ENCODE measurements around the gene BLNK.

DNA sequence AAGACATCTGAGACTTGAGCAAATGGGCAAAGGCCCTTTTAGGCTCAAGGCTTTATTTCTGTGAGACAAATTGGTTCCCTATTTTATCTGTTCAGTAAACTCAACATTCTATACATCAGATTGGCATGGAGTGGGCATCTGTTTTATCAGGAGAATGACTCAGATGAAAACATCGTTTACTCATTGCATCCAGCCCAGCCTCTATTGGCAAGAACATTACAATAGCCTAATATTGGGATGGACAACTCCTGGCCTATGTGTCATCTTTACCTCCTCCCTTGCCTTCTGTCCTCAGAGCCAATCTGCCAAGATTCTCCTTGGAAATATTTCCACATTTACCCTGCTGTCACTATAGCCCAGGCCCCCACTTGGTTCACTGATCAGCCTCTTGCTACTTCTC, 5.5 kb upstream of the BLNK start:
- TF ChIP-seq RFX5 (IDR thresholded peaks at IDR 0.05; ENCODE audit: low read length) (no peak), FOXM1 (IDR thresholded peaks at IDR 0.05; ENCODE audit: low read depth) (no peak), MAX (IDR thresholded peaks at IDR 0.05; ENCODE audit: low read depth) (no peak), TEAD4 (IDR thresholded peaks at IDR 0.05; ENCODE audit: borderline replicate concordance, insufficient read depth) (no peak), CTCF (IDR thresholded peaks at IDR 0.05) (no peak), POLR2AphosphoS5 (IDR thresholded peaks at IDR 0.05; ENCODE audit: low read depth, low read length) (no peak), EZH2phosphoT487 (IDR thresholded peaks at IDR 0.05; ENCODE audit: borderline replicate concordance, low read depth) (no peak), NFIC (IDR thresholded peaks at IDR 0.05; ENCODE audit: borderline replicate concordance) (no peak)

Measured in SK-N-SH (cell line).